IMR-90 (cell line): ENCODE measurements around the gene ADARB2. TPM values are rescaled to one million over a fixed set of nuclear protein-coding genes. Genes with fewer than 3 reads are reported as not detected.

Experiments
- ATAC-seq: fragments of 200-7000 bp; cut with Tn5 transposase; 2 replicates; pipeline ENCODE4 v1.9.1; 2020; ENCODE audit warnings: low read depth, mild to moderate bottlenecking, moderate library complexity
- BruUV-seq: library from RNA; stranded (reverse); fragments of 400-500 nt; replicated peaks from 2 replicates; lab custom pipeline; 2021; lab: Mats Ljungman, UMichigan
- CTCF ChIA-PET: fragments of 300-600 bp; formaldehyde crosslinking; extraction: SDS; loops from one replicate; lab custom pipeline; 2021; ENCODE audit warnings: antibody characterized with exemption; lab: Yijun Ruan, JAX
- POLR2A ChIA-PET: fragments of 300-600 bp; sonication (Branson Sonifier 250); formaldehyde crosslinking; loops from one replicate; lab custom pipeline; 2022; ENCODE audit warnings: antibody characterized with exemption; ENCODE audit not compliant: unreplicated experiment; lab: Charles Lee
- DNase-seq: peaks from one replicate; pipeline ENCODE4 v3.0.0; 2013
- H2AFZ ChIP-seq: replicated peaks from 2 replicates; pipeline ENCODE3; 2013; ENCODE audit warnings: low read length, mild to moderate bottlenecking; ENCODE audit not compliant: poor library complexity
- H2AK5ac ChIP-seq: 2 replicates; pipeline ENCODE4 v1.6.1; 2013; ENCODE audit warnings: low read depth, low read length, inconsistent platforms
- H2AK9ac ChIP-seq: replicated peaks from 2 replicates; pipeline ENCODE3; 2013; ENCODE audit warnings: mild to moderate bottlenecking, low read depth, low read length, moderate library complexity; ENCODE audit not compliant: poor library complexity
- H2BK120ac ChIP-seq: 2 replicates; pipeline ENCODE4 v1.6.1; 2013; ENCODE audit warnings: low read depth, low read length, inconsistent platforms
- H2BK15ac ChIP-seq: 3 replicates; pipeline ENCODE4 v1.6.1; 2013; ENCODE audit warnings: low read depth, low read length, inconsistent platforms
- H2BK20ac ChIP-seq: 2 replicates; pipeline ENCODE4 v1.6.1; 2013; ENCODE audit warnings: low read depth, mild to moderate bottlenecking, inconsistent platforms, low read length, moderate library complexity
- H2BK5ac ChIP-seq: 2 replicates; pipeline ENCODE4 v1.6.1; 2013; ENCODE audit warnings: mild to moderate bottlenecking, low read depth, low read length, inconsistent platforms; ENCODE audit not compliant: poor library complexity, severe bottlenecking
- H3K14ac ChIP-seq: replicated peaks from 2 replicates; pipeline ENCODE4 v1.6.1; 2013; ENCODE audit warnings: low read depth, low read length, inconsistent platforms
- H3K18ac ChIP-seq: 2 replicates; pipeline ENCODE4 v1.6.1; 2013; ENCODE audit warnings: low read depth, low read length, control low read depth
- H3K23ac ChIP-seq: 2 replicates; pipeline ENCODE4 v1.6.1; 2013; ENCODE audit warnings: low read depth, low read length, inconsistent platforms
- H3K27ac ChIP-seq: 2 replicates; pipeline ENCODE4 v1.5.1; 2013; ENCODE audit warnings: mild to moderate bottlenecking, control low read depth, low read length; ENCODE audit not compliant: insufficient read depth
- H3K27me3 ChIP-seq: 2 replicates; pipeline ENCODE4 v1.6.1; 2013; ENCODE audit warnings: low read length; ENCODE audit not compliant: control insufficient read depth, insufficient read depth
- H3K36me3 ChIP-seq: 2 replicates; pipeline ENCODE4 v1.6.1; 2013; ENCODE audit warnings: low read length, mixed read lengths; ENCODE audit not compliant: control insufficient read depth, insufficient read depth
- H3K4ac ChIP-seq: 2 replicates; pipeline ENCODE4 v1.6.1; 2013; ENCODE audit warnings: low read depth, low read length, inconsistent platforms
- H3K4me1 ChIP-seq: 2 replicates; pipeline ENCODE4 v1.6.1; 2013; ENCODE audit warnings: low read length, mixed read lengths; ENCODE audit not compliant: control insufficient read depth, insufficient read depth
- H3K4me2 ChIP-seq: 2 replicates; pipeline ENCODE4 v1.6.1; 2013; ENCODE audit warnings: low read depth, mild to moderate bottlenecking, control low read depth, low read length, moderate library complexity
- H3K4me3 ChIP-seq: 2 replicates; pipeline ENCODE4 v1.5.1; 2013; ENCODE audit warnings: low read depth, mild to moderate bottlenecking, control low read depth, low read length, moderate library complexity; ENCODE audit not compliant: insufficient read depth
- H3K56ac ChIP-seq: 2 replicates; pipeline ENCODE4 v1.6.1; 2013; ENCODE audit warnings: low read length, inconsistent platforms; ENCODE audit not compliant: insufficient read depth; ENCODE audit errors: extremely low read depth
- H3K79me1 ChIP-seq, 2 experiments: 2 replicates each; pipeline ENCODE4 v1.6.1; 2013; ENCODE audit warnings: low read length in 2 of 2, inconsistent platforms in 1 of 2, low read depth in 1 of 2
- H3K9ac ChIP-seq: 2 replicates; pipeline ENCODE4 v1.6.1; 2013; ENCODE audit warnings: low read depth, low read length, control low read depth
- H3K9me1 ChIP-seq: 2 replicates; pipeline ENCODE4 v1.6.1; 2013; ENCODE audit warnings: low read length, inconsistent platforms; ENCODE audit not compliant: insufficient read depth
- H3K9me3 ChIP-seq: 2 replicates; pipeline ENCODE4 v1.6.1; 2013; ENCODE audit warnings: low read length; ENCODE audit not compliant: control insufficient read depth, insufficient read depth
- H4K20me1 ChIP-seq: 2 replicates; pipeline ENCODE4 v1.6.1; 2013; ENCODE audit warnings: low read length, inconsistent platforms; ENCODE audit not compliant: insufficient read depth
- H4K5ac ChIP-seq: 2 replicates; pipeline ENCODE4 v1.6.1; 2013; ENCODE audit warnings: mild to moderate bottlenecking, low read depth, low read length, control low read depth
- H4K8ac ChIP-seq, 2 experiments: 2 replicates each; pipeline ENCODE4 v1.6.1; 2013; ENCODE audit warnings: low read depth in 2 of 2, low read length in 2 of 2, control low read depth in 1 of 2, inconsistent platforms in 1 of 2
- H4K91ac ChIP-seq: 2 replicates; pipeline ENCODE4 v1.6.1; 2013; ENCODE audit warnings: low read depth, low read length, inconsistent platforms; ENCODE audit not compliant: insufficient read depth
- RFX5 ChIP-seq: IDR thresholded peaks from 2 replicates; pipeline ENCODE4 v1.8.0; 2012; ENCODE audit warnings: low read depth, mild to moderate bottlenecking, low read length, moderate library complexity
- WGBS, 2 experiments: methylation state at CpG; one replicate each; pipeline versions ENCODE4 v1.1.5 to v1.1.7; 2013; ENCODE audit warnings: missing lambda C conversion rate in 2 of 2; ENCODE audit not compliant: insufficient read length in 1 of 2; ENCODE audit errors: extremely low coverage in 2 of 2; 5-methylcytosine and 5-hydroxymethylcytosine counted together
- dilution Hi-C: fragments of 300-500 bp; cut with HindIII; formaldehyde crosslinking; loops from one replicate; pipeline ENCODE4 v1.14.3; 2018; ENCODE audit warnings: low sequenced_read_pairs; ENCODE audit not compliant: unreplicated experiment
- in situ Hi-C: fragments of 300-500 bp; cut with MboI; formaldehyde crosslinking; loops from 3 replicates; pipeline ENCODE4 v1.14.3; 2019; ENCODE audit warnings: low sequenced_read_pairs, inconsistent platforms, mixed read lengths
- intact Hi-C: fragments of 100-400 bp; cut with micrococcal nuclease; formaldehyde crosslinking; loops from 2 replicates; pipeline ENCODE4 v1.10.0; 2022
- polyA plus RNA-seq, 3 experiments: library from polyadenylated mRNA; depleted of rRNA; stranded (reverse); fragments of >200 nt; gene quantifications; 2 replicates each; pipeline ENCODE4 v1.2.3, GENCODE V29; 2012; ENCODE audit warnings: low replicate concordance in 1 of 3
- total RNA-seq: library from RNA; depleted of rRNA; stranded (reverse); fragments of >200 nt; gene quantifications from 2 replicates; pipeline ENCODE4 v1.2.3, GENCODE V29; 2012

ADARB2 gene
- total and polyA plus RNA-seq, 2 of the 4 experiments (the other 2 are of a cell fraction) = not detected

DNA sequence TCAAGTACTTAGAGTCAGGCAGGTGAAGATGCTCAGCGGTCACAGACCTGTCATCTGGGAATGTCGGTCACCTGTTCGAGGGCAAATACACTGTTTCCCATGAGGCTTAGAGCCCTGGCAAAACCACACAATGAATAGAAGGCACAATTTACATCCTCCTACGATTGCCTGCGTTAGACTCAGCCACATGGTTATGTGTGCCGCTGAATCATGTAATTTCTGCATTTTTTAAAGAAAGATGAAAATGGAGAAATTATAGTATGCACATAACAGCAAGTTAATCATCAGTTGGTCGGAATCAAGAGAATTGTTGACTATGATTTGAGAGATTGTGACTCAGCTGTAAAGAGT lies 158.2 kb downstream of the ADARB2 start:
- no peak overlapping the region for H2AK9ac ChIP-seq
- H3K4me2 ChIP-seq = no peak overlapping the region
- no peaks in the 10 kb centered on the region for H3K27me3 ChIP-seq
- H2AFZ ChIP-seq = no peak overlapping the region
- no peak overlapping the region for H3K4ac ChIP-seq
- peaks cover 46% of the 10 kb centered on the region for H3K9me3 ChIP-seq
- H3K9ac ChIP-seq = no peak overlapping the region
- ChIA-PET POLR2A (no interaction called here), CTCF (no interaction called here)
- H2BK120ac ChIP-seq = no peak overlapping the region
- intact Hi-C loops (no loop called here), in situ Hi-C loops (no loop called here), dilution Hi-C loops (no loop called here)
- H2BK20ac ChIP-seq = no peak overlapping the region
- WGBS, 2 experiments = 50% methylated on average over 2 of the region's 7 CpGs; no CpG with 5 or more reads in 1 of the 2 experiments
- no peaks in the 10 kb centered on the region for H3K9me1 ChIP-seq
- no peaks in the 10 kb centered on the region for H3K4me1 ChIP-seq
- H4K5ac ChIP-seq = no peak overlapping the region
- no peaks in the 10 kb centered on the region for H3K79me1 ChIP-seq
- H3K23ac ChIP-seq = no peak overlapping the region
- no peak overlapping the region for H2BK5ac ChIP-seq
- no peak overlapping the region for H4K91ac ChIP-seq
- H2AK5ac ChIP-seq = no peak overlapping the region
- no peak overlapping the region for H2BK15ac ChIP-seq
- H3K14ac ChIP-seq = no peak overlapping the region
- DNase-seq (no peak), ATAC-seq (no peak)
- H4K20me1 ChIP-seq = no peaks in the 10 kb centered on the region
- no peak overlapping the region for H3K18ac ChIP-seq
- H3K27ac ChIP-seq = no peak overlapping the region
- H3K56ac ChIP-seq = no peak overlapping the region
- no peak overlapping the region for H4K8ac ChIP-seq
- no peaks in the 10 kb centered on the region for H3K36me3 ChIP-seq
- H3K4me3 ChIP-seq = no peak overlapping the region
- no peak for TF ChIP-seq RFX5
- BruUV-seq = no TSS peak
